ENCODE data around the gene IL31RA. TPM values are rescaled to one million over a fixed set of nuclear protein-coding genes. Genes with fewer than 3 reads are reported as not detected.
"Not testable (repeated sequence)": the region's sequence is repeated elsewhere in the genome, so short reads cannot be mapped to it uniquely, and the experiment has no call there.

IL31RA gene
- total RNA-seq, 2 experiments from 2014 or later = not detected

DNA sequence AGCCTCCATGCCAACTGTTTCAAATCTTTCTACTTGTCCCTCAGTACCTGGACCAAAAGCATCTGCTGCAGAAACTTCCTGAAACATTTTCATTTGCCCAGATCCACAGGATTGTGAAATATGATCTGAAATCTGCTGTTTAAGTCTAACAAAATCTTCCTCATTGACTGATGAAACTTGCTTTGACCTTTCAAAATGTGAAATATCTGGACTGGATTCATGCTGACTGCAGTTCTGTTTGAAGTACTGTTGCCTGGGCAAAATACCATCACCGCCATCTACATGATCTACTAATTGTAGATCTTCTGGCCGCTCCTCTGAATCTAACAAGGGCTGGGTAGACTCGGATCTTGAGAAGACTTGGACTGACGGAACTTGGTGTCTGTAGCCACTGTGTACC, 90.0 kb downstream of the IL31RA start:
- H3K4me1 ChIP-seq (ENCODE audit: insufficient read depth, low read length, poor library complexity, severe bottlenecking); BruUV-seq (replicated peaks); H3K4me2 ChIP-seq (ENCODE audit: low read length); intact Hi-C loops (cut with micrococcal nuclease; ENCODE audit: unreplicated experiment); H3K27ac ChIP-seq (ENCODE audit: low read depth, low read length, poor library complexity, severe bottlenecking); H4K20me1 ChIP-seq (ENCODE audit: insufficient read depth, low read length); H3K9me2 ChIP-seq (ENCODE audit: insufficient read depth, low read length); H3K4me3 ChIP-seq (ENCODE audit: low read depth, low read length, poor library complexity, severe bottlenecking); H3K79me2 ChIP-seq (ENCODE audit: insufficient read depth, low read depth, low read length); CTCF ChIA-PET (ENCODE audit: unreplicated experiment); POLR2A ChIA-PET; H3K9me3 ChIP-seq (ENCODE audit: low read length); DNase-seq (ENCODE audit: low spot score); H2AFZ ChIP-seq (ENCODE audit: low read length): not testable (repeated sequence)
- H3K36me3 ChIP-seq (ENCODE audit: insufficient read depth, low read length) = peaks cover 15% of the 10 kb centered on the region

DNA sequence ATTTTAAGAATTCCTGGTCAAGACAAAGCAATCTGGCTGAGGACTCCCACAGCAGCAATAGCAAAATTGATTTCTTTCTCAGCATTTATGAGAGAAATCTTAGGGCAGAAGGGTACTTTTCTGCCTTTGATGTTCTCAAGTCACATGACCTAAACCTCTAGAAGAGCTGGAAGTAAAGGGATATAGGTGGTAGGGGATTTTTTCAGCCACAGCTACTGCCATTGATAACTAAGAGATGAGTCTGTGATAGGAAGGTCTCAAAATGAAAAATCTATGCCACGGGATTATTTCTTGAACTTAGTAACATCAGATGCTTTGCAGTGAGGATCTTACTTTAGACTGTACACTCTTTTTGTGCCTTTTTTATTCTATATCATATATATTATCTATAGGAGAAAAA, 108.1 kb downstream of the IL31RA start:
- ChIA-PET CTCF (ENCODE audit: unreplicated experiment) (no interaction called here), POLR2A (no interaction called here)
- Histone ChIP-seq H4K20me1 (ENCODE audit: insufficient read depth, low read length) (no peaks in the 10 kb centered on the region), H3K9me2 (ENCODE audit: insufficient read depth, low read length) (no peaks in the 10 kb centered on the region), H3K27ac (ENCODE audit: low read depth, low read length, poor library complexity, severe bottlenecking) (no peak overlapping the region), H3K4me3 (ENCODE audit: low read depth, low read length, poor library complexity, severe bottlenecking) (no peak overlapping the region), H3K36me3 (ENCODE audit: insufficient read depth, low read length) (peaks cover 15% of the 10 kb centered on the region), H3K4me1 (ENCODE audit: insufficient read depth, low read length, poor library complexity, severe bottlenecking) (no peaks in the 10 kb centered on the region), H2AFZ (ENCODE audit: low read length) (no peak overlapping the region), H3K79me2 (ENCODE audit: insufficient read depth, low read depth, low read length) (no peaks in the 10 kb centered on the region), H3K4me2 (ENCODE audit: low read length) (no peak overlapping the region), H3K9me3 (ENCODE audit: low read length) (no peaks in the 10 kb centered on the region)
- TF ChIP-seq EZH2phosphoT487 (IDR thresholded peaks at IDR 0.05; ENCODE audit: borderline replicate concordance, low read depth, low read length) = no peak
- TF ChIP-seq, protein P1, sequence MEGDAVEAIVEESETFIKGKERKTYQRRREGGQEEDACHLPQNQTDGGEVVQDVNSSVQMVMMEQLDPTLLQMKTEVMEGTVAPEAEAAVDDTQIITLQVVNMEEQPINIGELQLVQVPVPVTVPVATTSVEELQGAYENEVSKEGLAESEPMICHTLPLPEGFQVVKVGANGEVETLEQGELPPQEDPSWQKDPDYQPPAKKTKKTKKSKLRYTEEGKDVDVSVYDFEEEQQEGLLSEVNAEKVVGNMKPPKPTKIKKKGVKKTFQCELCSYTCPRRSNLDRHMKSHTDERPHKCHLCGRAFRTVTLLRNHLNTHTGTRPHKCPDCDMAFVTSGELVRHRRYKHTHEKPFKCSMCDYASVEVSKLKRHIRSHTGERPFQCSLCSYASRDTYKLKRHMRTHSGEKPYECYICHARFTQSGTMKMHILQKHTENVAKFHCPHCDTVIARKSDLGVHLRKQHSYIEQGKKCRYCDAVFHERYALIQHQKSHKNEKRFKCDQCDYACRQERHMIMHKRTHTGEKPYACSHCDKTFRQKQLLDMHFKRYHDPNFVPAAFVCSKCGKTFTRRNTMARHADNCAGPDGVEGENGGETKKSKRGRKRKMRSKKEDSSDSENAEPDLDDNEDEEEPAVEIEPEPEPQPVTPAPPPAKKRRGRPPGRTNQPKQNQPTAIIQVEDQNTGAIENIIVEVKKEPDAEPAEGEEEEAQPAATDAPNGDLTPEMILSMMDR (conservative IDR thresholded peaks at IDR 0.05; ENCODE audit: low read length) = no peak
- DNase-seq (ENCODE audit: low spot score) = no peak
- no TSS peak for BruUV-seq (replicated peaks)
- intact Hi-C loops (cut with micrococcal nuclease; ENCODE audit: unreplicated experiment) = no loop called here

DNA sequence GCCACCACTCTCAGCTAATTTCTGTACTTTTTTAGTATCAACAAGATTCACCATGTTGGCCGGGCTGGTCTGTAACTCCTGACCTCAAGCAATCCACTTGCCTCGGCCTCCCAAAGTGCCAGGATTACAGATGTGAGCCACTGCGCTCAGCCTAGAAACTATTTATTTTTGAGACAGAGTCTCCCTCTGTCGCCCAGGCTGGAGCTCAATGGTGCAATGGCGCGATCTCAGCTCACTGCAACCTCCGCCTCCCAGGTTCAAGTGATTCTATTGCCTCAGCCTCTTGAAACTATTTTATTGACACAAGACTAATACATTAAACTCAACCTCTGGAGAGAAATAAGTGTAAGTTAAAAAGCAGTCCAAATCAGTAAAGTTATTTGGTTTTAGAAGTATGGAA, 109.6 kb downstream of the IL31RA start:
- Histone ChIP-seq H4K20me1 (ENCODE audit: insufficient read depth, low read length) (no peaks in the 10 kb centered on the region), H3K79me2 (ENCODE audit: insufficient read depth, low read depth, low read length) (no peaks in the 10 kb centered on the region), H3K4me3 (ENCODE audit: low read depth, low read length, poor library complexity, severe bottlenecking) (no peak overlapping the region), H3K27ac (ENCODE audit: low read depth, low read length, poor library complexity, severe bottlenecking) (no peak overlapping the region), H3K9me3 (ENCODE audit: low read length) (no peaks in the 10 kb centered on the region), H3K4me2 (ENCODE audit: low read length) (no peak overlapping the region), H3K9me2 (ENCODE audit: insufficient read depth, low read length) (no peaks in the 10 kb centered on the region), H3K4me1 (ENCODE audit: insufficient read depth, low read length, poor library complexity, severe bottlenecking) (no peaks in the 10 kb centered on the region), H3K36me3 (ENCODE audit: insufficient read depth, low read length) (peaks cover 15% of the 10 kb centered on the region), H2AFZ (ENCODE audit: low read length) (no peak overlapping the region)
- no TSS peak for BruUV-seq (replicated peaks)
- intact Hi-C loops (cut with micrococcal nuclease; ENCODE audit: unreplicated experiment) = no loop called here
- ChIA-PET CTCF (ENCODE audit: unreplicated experiment) (no interaction called here), POLR2A (interaction anchor here (0.6 to 1.5 kb wide), 2 partner anchors 22 to 88 kb away, joined by 4 to 6 read pairs; no protein-coding TSS in a partner anchor)
- no peak for DNase-seq (ENCODE audit: low spot score)
- TF ChIP-seq EZH2phosphoT487 (IDR thresholded peaks at IDR 0.05; ENCODE audit: borderline replicate concordance, low read depth, low read length) = no peak
- TF ChIP-seq, protein P1 (conservative IDR thresholded peaks at IDR 0.05; ENCODE audit: low read length) = no peak

All from OCI-LY7 (cell line).